WTC11 (cell line): ENCODE measurements around the gene ZNF76. TPM values are rescaled to one million over a fixed set of nuclear protein-coding genes. Genes with fewer than 3 reads are reported as not detected.
"Not testable (repeated sequence)": the region's sequence is repeated elsewhere in the genome, so short reads cannot be mapped to it uniquely, and the experiment has no call there.

Experiments used
- ATAC-seq: fragments of 200-7000 bp; cut with Tn5 transposase; 2 replicates; pipeline ENCODE4 v1.10.0; 2021; ENCODE audit warnings: mild to moderate bottlenecking, moderate library complexity
- CTCF ChIA-PET: fragments of 300-600 bp; sonication (Branson Sonifier 250); formaldehyde crosslinking; loops from one replicate; lab custom pipeline; 2021; ENCODE audit warnings: antibody characterized with exemption; lab: Charles Lee
- POLR2A ChIA-PET: fragments of 350-600 bp; sonication (Branson Sonifier 250); formaldehyde crosslinking; loops from one replicate; lab custom pipeline; 2021; ENCODE audit warnings: antibody characterized with exemption; lab: Charles Lee
- DNase-seq: peaks from one replicate; pipeline ENCODE4 v3.0.0; 2021; ENCODE audit warnings: low spot score
- H3K27ac Mint-ChIP-seq: 2 replicates; pipeline ENCODE4 v1.8.0; 2021; ENCODE audit warnings: mixed read lengths
- H3K27me3 Mint-ChIP-seq: 2 replicates; pipeline ENCODE4 v1.8.0; 2021; ENCODE audit warnings: low read depth, mild to moderate bottlenecking, moderate library complexity, mixed read lengths
- H3K36me3 Mint-ChIP-seq: 2 replicates; pipeline ENCODE4 v1.8.0; 2021; ENCODE audit warnings: mixed read lengths
- H3K4me1 Mint-ChIP-seq: 2 replicates; pipeline ENCODE4 v1.8.0; 2022; ENCODE audit warnings: mixed read lengths
- H3K4me3 Mint-ChIP-seq: 2 replicates; pipeline ENCODE4 v1.8.0; 2021; ENCODE audit warnings: mild to moderate bottlenecking, moderate library complexity, mixed read lengths
- H3K9me3 Mint-ChIP-seq: 2 replicates; pipeline ENCODE4 v1.8.0; 2021; ENCODE audit warnings: mixed read lengths
- CREM ChIP-seq: sonication (generic); formaldehyde crosslinking; IDR thresholded peaks from 2 replicates; pipeline ENCODE4 v1.8.1; 2022; ENCODE audit warnings: mild to moderate bottlenecking, missing genetic modification reagents, moderate library complexity
- CTCF ChIP-seq: fragments of 200-600 bp; IDR thresholded peaks from 2 replicates; pipeline ENCODE4 v1.8.0; 2022; ENCODE audit warnings: antibody characterized with exemption
- ELF4 ChIP-seq: sonication (generic); formaldehyde crosslinking; IDR thresholded peaks from 2 replicates; pipeline ENCODE4 v1.8.1; 2022; ENCODE audit warnings: low read depth, mild to moderate bottlenecking, moderate library complexity, missing genetic modification reagents
- ETV6 ChIP-seq: sonication (generic); formaldehyde crosslinking; IDR thresholded peaks from 2 replicates; pipeline ENCODE4 v1.8.1; 2022; ENCODE audit warnings: mild to moderate bottlenecking, missing genetic modification reagents
- FOXP1 ChIP-seq: sonication (generic); formaldehyde crosslinking; IDR thresholded peaks from 2 replicates; pipeline ENCODE4 v1.8.0; 2022; ENCODE audit warnings: missing genetic modification reagents, mild to moderate bottlenecking, moderate library complexity, borderline replicate concordance
- GABPB1 ChIP-seq: sonication (generic); formaldehyde crosslinking; IDR thresholded peaks from 2 replicates; pipeline ENCODE4 v1.8.1; 2023; ENCODE audit warnings: mild to moderate bottlenecking, missing genetic modification reagents
- GRHL2 ChIP-seq: fragments of 250-450 bp; sonication (Bioruptor Pico); IDR thresholded peaks from 2 replicates; pipeline ENCODE4 v1.8.0; 2022; ENCODE audit warnings: mild to moderate bottlenecking, moderate library complexity; ENCODE audit not compliant: insufficient replicate concordance, severe bottlenecking
- HMGXB4 ChIP-seq: sonication (generic); formaldehyde crosslinking; IDR thresholded peaks from 2 replicates; pipeline ENCODE4 v1.8.1; 2023; ENCODE audit warnings: mild to moderate bottlenecking, moderate library complexity, missing genetic modification reagents
- MYBL2 ChIP-seq: sonication (generic); formaldehyde crosslinking; IDR thresholded peaks from 2 replicates; pipeline ENCODE4 v1.8.1; 2023; ENCODE audit warnings: mild to moderate bottlenecking, moderate library complexity, missing genetic modification reagents
- NFYB ChIP-seq: sonication (generic); formaldehyde crosslinking; conservative IDR thresholded peaks from 2 replicates; pipeline ENCODE4 v1.8.0; 2022; ENCODE audit warnings: low read depth, missing genetic modification reagents
- SP1 ChIP-seq: sonication (generic); formaldehyde crosslinking; conservative IDR thresholded peaks from 2 replicates; pipeline ENCODE4 v1.8.1; 2022; ENCODE audit warnings: missing genetic modification reagents
- ZBTB43 ChIP-seq: sonication (generic); formaldehyde crosslinking; IDR thresholded peaks from 2 replicates; pipeline ENCODE4 v1.8.1; 2023; ENCODE audit warnings: mild to moderate bottlenecking, missing genetic modification reagents
- ZNF121 ChIP-seq: sonication (generic); formaldehyde crosslinking; IDR thresholded peaks from 2 replicates; pipeline ENCODE4 v1.8.0; 2023; ENCODE audit warnings: missing genetic modification reagents
- ZNF416 ChIP-seq: fragments of 250-450 bp; sonication (Bioruptor Pico); IDR thresholded peaks from 2 replicates; pipeline ENCODE4 v1.9.0; 2021; ENCODE audit warnings: mild to moderate bottlenecking, inconsistent platforms
- total RNA-seq: library from RNA; stranded (reverse); gene quantifications from 3 replicates; pipeline ENCODE4 v1.2.3, GENCODE V29; 2021
- TF ChIP-seq, protein P1 (sequence below): sonication (generic); formaldehyde crosslinking; IDR thresholded peaks from 2 replicates; pipeline ENCODE4 v1.8.1; 2022; ENCODE audit warnings: mild to moderate bottlenecking, missing genetic modification reagents, moderate library complexity, borderline replicate concordance
- TF ChIP-seq, protein P2 (sequence below): sonication (generic); formaldehyde crosslinking; IDR thresholded peaks from 2 replicates; pipeline ENCODE4 v1.8.1; 2022; ENCODE audit warnings: mild to moderate bottlenecking, moderate library complexity, missing genetic modification reagents
- TF ChIP-seq, protein P3 (sequence below): sonication (generic); formaldehyde crosslinking; IDR thresholded peaks from 2 replicates; pipeline ENCODE4 v1.8.0; 2022; ENCODE audit warnings: mild to moderate bottlenecking, missing genetic modification reagents

Gene ZNF76
- total RNA-seq, 1 experiment from 2014 or later, result 25.8 TPM

- CTCF ChIA-PET, result interaction anchor here (0.7 to 2.9 kb wide), 10 partner anchors 9 to 117 kb away, joined by 3 to 20 read pairs (median 5); partner anchors contain the start of gene PPARD
- POLR2A ChIA-PET, result interaction anchor here (1.2 kb wide), 1 partner anchor 117 kb away, joined by 3 read pairs; no protein-coding TSS in a partner anchor
These were observed 72.7 kb downstream of the ZNF76 start for GRCh38 chr6:35332074-35332887.

DNA sequence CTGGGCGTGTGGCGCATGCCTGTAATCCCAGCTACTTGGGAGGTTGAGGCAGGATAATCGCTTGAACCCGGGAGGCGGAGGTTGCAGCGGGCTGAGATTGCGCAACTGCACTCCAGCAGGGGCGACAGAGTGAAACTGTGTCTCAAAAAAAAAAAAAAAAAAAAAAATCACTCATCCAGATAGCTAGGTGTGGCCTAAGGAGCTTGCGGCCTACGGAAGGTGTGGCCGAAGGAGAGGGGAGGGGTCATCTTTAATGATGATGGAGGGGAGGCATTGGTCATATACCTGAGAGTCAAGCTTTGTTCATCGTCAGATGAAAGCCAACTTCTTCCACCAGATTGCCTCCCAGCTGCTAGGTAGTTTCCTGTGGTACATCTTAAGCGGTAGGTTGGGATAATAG lies 82.0 kb downstream of the ZNF76 start:
- POLR2A ChIA-PET, result interaction anchor here (0.6 to 1.2 kb wide), 6 partner anchors 78 to 131 kb away, joined by 3 to 5 read pairs (median 3); partner anchors contain the start of gene FANCE
- CTCF ChIA-PET, result interaction anchor here (0.6 to 6.8 kb wide), 53 partner anchors 9 to 395 kb away, joined by 3 to 157 read pairs (median 5); partner anchors contain the start of genes DEF6, FANCE, RPL10A and TEAD3
- no peak for TF ChIP-seq MYBL2 (CRISPR knock-in tag)
- no peak for TF ChIP-seq ELF4 (CRISPR knock-in tag)
- Mint-ChIP-seq H3K4me3 (peak overlapping the region; percentile 24; the same call in 1 of the 2 replicates), H3K9me3 (peaks cover 6% of the 10 kb centered on the region), H3K4me1 (peaks cover 20% of the 10 kb centered on the region), H3K27ac (peak overlapping the region; percentile 87), H3K36me3 (no peaks in the 10 kb centered on the region; the same call in 1 of the 2 replicates), H3K27me3 (peaks cover 16% of the 10 kb centered on the region)
- peak; percentile 57 for ATAC-seq
- peak; percentile 38 for DNase-seq

More at GRCh38 chr6:35332074-35332887, 72.7 kb downstream of the ZNF76 start:
- ATAC-seq (peak; percentile 63), DNase-seq (peak; percentile 56)
- Mint-ChIP-seq H3K27me3 (peaks cover 37% of the 10 kb centered on the region), H3K9me3 (peaks cover 11% of the 10 kb centered on the region)
- H3K4me3 Mint-ChIP-seq, H3K36me3 Mint-ChIP-seq, H3K27ac Mint-ChIP-seq, H3K4me1 Mint-ChIP-seq: not testable (repeated sequence)

- Mint-ChIP-seq H3K27ac (peak within 1 kb of the TSS; percentile 87), H3K4me1 (peaks cover 20% of the 10 kb centered on the region), H3K9me3 (peaks cover 6% of the 10 kb centered on the region), H3K27me3 (peaks cover 8% of the 10 kb centered on the region), H3K4me3 (peak within 1 kb of the TSS; percentile 86), H3K36me3 (no peaks in the 10 kb centered on the region; the same call in 1 of the 2 replicates)
- peak; percentile 99 for DNase-seq
- TF ChIP-seq SP1 (peak; percentile 96), FOXP1 (peak; percentile 76; the same call in 1 of the 2 replicates), ZNF121 (CRISPR knock-in tag) (peak; percentile 13; the same call in 1 of the 2 replicates), CREM (CRISPR knock-in tag) (peak; percentile 79; the same call in 1 of the 2 replicates), CTCF (peak; percentile 93), GRHL2 (no peak), HMGXB4 (CRISPR knock-in tag) (peak; percentile 87), MYBL2 (CRISPR knock-in tag) (0 out of 2 replicates have a peak, but pooled peaks have one; percentile 37), ZBTB43 (CRISPR knock-in tag) (no peak), NFYB (CRISPR knock-in tag) (peak; percentile 25; the same call in 1 of the 2 replicates), ZNF416 (CRISPR knock-in tag) (no peak), ETV6 (CRISPR knock-in tag) (peak; percentile 52; the same call in 1 of the 2 replicates), GABPB1 (CRISPR knock-in tag) (peak; percentile 74; the same call in 1 of the 2 replicates)
- TF ChIP-seq, protein P1, sequence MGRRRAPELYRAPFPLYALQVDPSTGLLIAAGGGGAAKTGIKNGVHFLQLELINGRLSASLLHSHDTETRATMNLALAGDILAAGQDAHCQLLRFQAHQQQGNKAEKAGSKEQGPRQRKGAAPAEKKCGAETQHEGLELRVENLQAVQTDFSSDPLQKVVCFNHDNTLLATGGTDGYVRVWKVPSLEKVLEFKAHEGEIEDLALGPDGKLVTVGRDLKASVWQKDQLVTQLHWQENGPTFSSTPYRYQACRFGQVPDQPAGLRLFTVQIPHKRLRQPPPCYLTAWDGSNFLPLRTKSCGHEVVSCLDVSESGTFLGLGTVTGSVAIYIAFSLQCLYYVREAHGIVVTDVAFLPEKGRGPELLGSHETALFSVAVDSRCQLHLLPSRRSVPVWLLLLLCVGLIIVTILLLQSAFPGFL, result no peak
- TF ChIP-seq, protein P2, sequence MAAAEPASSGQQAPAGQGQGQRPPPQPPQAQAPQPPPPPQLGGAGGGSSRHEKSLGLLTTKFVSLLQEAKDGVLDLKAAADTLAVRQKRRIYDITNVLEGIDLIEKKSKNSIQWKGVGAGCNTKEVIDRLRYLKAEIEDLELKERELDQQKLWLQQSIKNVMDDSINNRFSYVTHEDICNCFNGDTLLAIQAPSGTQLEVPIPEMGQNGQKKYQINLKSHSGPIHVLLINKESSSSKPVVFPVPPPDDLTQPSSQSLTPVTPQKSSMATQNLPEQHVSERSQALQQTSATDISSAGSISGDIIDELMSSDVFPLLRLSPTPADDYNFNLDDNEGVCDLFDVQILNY (CRISPR knock-in tag), result peak; percentile 66; the same call in 1 of the 2 replicates
- TF ChIP-seq, protein P3, sequence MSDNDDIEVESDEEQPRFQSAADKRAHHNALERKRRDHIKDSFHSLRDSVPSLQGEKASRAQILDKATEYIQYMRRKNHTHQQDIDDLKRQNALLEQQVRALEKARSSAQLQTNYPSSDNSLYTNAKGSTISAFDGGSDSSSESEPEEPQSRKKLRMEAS (CRISPR knock-in tag), result 0 out of 2 replicates have a peak, but pooled peaks have one; percentile 57
- POLR2A ChIA-PET, result interaction anchor here (0.6 to 1.2 kb wide), 8 partner anchors 49 to 148 kb away, joined by 3 to 7 read pairs (median 3); no protein-coding TSS in a partner anchor
- CTCF ChIA-PET, result interaction anchor here (0.5 to 6.8 kb wide), 57 partner anchors 9 to 292 kb away, joined by 3 to 157 read pairs (median 4); partner anchors contain the start of genes DEF6, FANCE, RPL10A and TEAD3
- peak; percentile 97 for ATAC-seq
These were observed 82.9 kb downstream of the ZNF76 start, which contains the start of gene PPARD for GRCh38 chr6:35342258-35343091. Gene PPARD (plus strand): TSS chr6:35342558. CDS start chr6:35411088, 68,530 bp downstream.
